Gastrocnemius medialis (tissue), 4 donors: Measurements from ENCODE around the gene DAGLA. TPM values are rescaled to one million over a fixed set of nuclear protein-coding genes. Genes with fewer than 3 reads are reported as not detected.
"Not testable (repeated sequence)": the region's sequence is repeated elsewhere in the genome, so short reads cannot be mapped to it uniquely, and the experiment has no call there.

Source experiments
- ATAC-seq, 2 donors: fragments of 150-250 bp; one replicate each; pipeline ENCODE4 v1.9.1; 2016
- DNase-seq, 2 donors: peaks; one replicate each; pipeline ENCODE4 v3.0.0-alpha.2; 2019
- H3K27ac ChIP-seq, 4 donors: fragments of 200-600 bp; sonication (generic); 1 replicate in 1 of 4; 2 replicates in 3 of 4; pipeline ENCODE4 v1.5.1; 2016 to 2018; ENCODE audit warnings: mild to moderate bottlenecking in 2 of 4, moderate library complexity in 1 of 4
- H3K27me3 ChIP-seq, 3 donors: fragments of 200-600 bp; sonication (generic) in 2 of 3; 1 replicate in 1 of 3; 2 replicates in 2 of 3; pipeline versions ENCODE4 v1.5.1 to v1.6.0; 2016 to 2019; ENCODE audit warnings: mild to moderate bottlenecking in 1 of 3, moderate library complexity in 1 of 3
- H3K36me3 ChIP-seq, 2 donors: fragments of 200-600 bp; sonication (generic) in 1 of 2; one replicate each; pipeline ENCODE4 v1.5.1; 2017 to 2018
- H3K4me1 ChIP-seq, 2 donors: fragments of 200-600 bp; sonication (generic) in 1 of 2; one replicate each; pipeline ENCODE4 v1.5.1; 2016 to 2017; ENCODE audit warnings: mild to moderate bottlenecking in 2 of 2
- H3K4me3 ChIP-seq, 4 donors: fragments of 200-600 bp; sonication (generic) in 3 of 4; 1 replicate in 1 of 4; 2 replicates in 3 of 4; pipeline ENCODE4 v1.5.1; 2016 to 2019; ENCODE audit warnings: mild to moderate bottlenecking in 2 of 4
- H3K9me3 ChIP-seq, 3 donors: fragments of 200-600 bp; sonication (generic) in 2 of 3; 1 replicate in 1 of 3; 2 replicates in 2 of 3; pipeline ENCODE4 v1.5.1; 2016 to 2019
- CTCF ChIP-seq, 5 experiments: fragments of 450-650 bp in 3 of 5; fragments of 200-600 bp in 2 of 5; sonication (generic) in 2 of 5; IDR thresholded peaks in 4 of 5; conservative IDR thresholded peaks in 1 of 5; 1 replicate in 4 of 5; 2 replicates in 1 of 5; pipeline ENCODE4 v1.5.1; 2016 to 2019; ENCODE audit warnings: antibody characterized with exemption in 5 of 5, mild to moderate bottlenecking in 3 of 5, moderate library complexity in 3 of 5
- POLR2A ChIP-seq, 2 donors: fragments of 450-650 bp; IDR thresholded peaks; one replicate each; pipeline ENCODE4 v1.6.1; 2017; ENCODE audit warnings: antibody characterized with exemption in 2 of 2, mild to moderate bottlenecking in 2 of 2, moderate library complexity in 2 of 2
- in situ Hi-C, 4 donors: fragments of 200-750 bp; cut with MboI; loops; one replicate each; pipeline versions ENCODE4 v1.15.0 to v1.8.0; 2017; ENCODE audit warnings: low sequenced_read_pairs in 4 of 4
- intact Hi-C: fragments of 100-400 bp; cut with DNase I; formaldehyde crosslinking; loops from one replicate; pipeline ENCODE4 v1.15.1; 2023; ENCODE audit warnings: low total_unique reads
- total RNA-seq, 4 donors: library from RNA; depleted of rRNA; stranded (reverse); fragments of >200 nt; gene quantifications; one replicate each; pipeline versions ENCODE4 v1.1.0 to v1.2.3, GENCODE V29; 2016

The DAGLA gene
- total RNA-seq, 4 donors from 2014 or later: 0.58 to 5.5 (median 2.9) TPM

DNA sequence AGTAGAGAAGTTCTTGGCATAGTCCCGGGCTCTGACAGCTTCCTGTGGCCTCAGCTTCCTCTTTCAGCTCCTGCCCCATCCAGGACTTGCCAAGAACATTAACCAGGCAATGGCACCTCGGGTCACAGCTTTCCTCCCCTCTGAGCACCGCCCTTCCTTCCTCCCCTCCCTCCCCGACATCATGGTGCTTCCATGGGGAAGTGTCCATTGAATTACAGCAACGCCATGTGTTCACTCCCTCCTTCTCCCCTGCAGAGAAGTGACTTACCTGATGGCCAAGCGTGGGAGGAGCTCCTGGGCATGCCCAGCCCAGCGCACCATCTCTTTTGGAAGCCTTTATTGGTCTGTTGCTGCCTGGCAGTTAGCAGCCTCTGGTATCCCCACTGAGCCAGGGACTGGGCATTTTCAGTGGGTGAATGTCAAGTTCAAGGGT, 25.8 kb upstream of the DAGLA start:
- Histone ChIP-seq H3K4me1 (peaks cover 6% of the 10 kb centered on the region in 2 donors), H3K9me3 (no peaks in the 10 kb centered on the region), H3K4me3 (no peak overlapping the region), H3K27me3 (no peaks in the 10 kb centered on the region), H3K36me3 (no peaks in the 10 kb centered on the region), H3K27ac (no peak overlapping the region)
- in situ Hi-C loops (no loop called here), intact Hi-C loops (no loop called here)
- no peak for ATAC-seq
- DNase-seq: peak; percentile 22 to 56
- TF ChIP-seq POLR2A (IDR thresholded peaks at IDR 0.05) (no peak), CTCF (IDR thresholded peaks at IDR 0.05 in 4 of 5, conservative IDR thresholded peaks at IDR 0.05 in 1 of 5) (no peak)

- H3K4me1 ChIP-seq, H3K27ac ChIP-seq, H3K27me3 ChIP-seq, H3K9me3 ChIP-seq, H3K4me3 ChIP-seq, H3K36me3 ChIP-seq, ATAC-seq, intact Hi-C loops, DNase-seq, in situ Hi-C loops: not testable (repeated sequence)
These were observed 24.7 kb upstream of the DAGLA start for GRCh38 chr11:61655266-61656159.

DNA sequence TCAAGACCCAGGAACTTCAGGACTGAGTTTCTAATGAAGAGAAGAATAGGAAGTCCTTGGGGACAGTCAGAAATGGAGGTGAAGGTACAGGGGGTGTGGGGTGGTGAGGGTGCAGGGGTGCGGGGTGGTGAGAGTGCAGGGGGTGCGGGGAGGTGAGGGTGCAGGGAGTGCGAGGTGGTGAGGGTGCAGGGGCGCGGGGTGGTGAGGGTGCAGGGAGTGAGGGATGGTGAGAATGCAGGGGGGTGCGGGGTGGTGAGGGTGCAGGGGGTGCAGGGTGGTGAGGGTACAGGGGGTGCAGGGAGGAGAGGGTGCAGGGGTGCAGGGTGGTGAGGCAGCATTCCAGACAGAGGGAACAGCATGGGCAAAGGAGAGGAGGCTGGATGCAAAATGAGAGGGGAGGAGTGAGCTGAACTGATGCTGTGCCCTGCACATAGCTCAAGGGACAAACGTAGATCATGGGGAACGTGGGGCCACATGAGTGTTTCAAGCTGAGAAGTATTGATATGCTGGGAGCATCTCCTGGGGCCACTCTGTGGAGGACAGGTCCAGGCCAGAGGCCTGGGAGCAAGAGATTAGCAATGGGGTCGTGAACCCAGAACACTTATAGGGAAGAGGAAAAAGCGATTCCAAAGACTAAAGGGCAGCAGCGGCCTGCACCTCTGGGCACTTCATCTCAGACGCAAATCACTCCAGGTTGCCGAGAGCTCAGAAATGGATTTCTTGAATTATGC, 23.7 kb upstream of the DAGLA start:
- in situ Hi-C loops: no loop called here

DNA sequence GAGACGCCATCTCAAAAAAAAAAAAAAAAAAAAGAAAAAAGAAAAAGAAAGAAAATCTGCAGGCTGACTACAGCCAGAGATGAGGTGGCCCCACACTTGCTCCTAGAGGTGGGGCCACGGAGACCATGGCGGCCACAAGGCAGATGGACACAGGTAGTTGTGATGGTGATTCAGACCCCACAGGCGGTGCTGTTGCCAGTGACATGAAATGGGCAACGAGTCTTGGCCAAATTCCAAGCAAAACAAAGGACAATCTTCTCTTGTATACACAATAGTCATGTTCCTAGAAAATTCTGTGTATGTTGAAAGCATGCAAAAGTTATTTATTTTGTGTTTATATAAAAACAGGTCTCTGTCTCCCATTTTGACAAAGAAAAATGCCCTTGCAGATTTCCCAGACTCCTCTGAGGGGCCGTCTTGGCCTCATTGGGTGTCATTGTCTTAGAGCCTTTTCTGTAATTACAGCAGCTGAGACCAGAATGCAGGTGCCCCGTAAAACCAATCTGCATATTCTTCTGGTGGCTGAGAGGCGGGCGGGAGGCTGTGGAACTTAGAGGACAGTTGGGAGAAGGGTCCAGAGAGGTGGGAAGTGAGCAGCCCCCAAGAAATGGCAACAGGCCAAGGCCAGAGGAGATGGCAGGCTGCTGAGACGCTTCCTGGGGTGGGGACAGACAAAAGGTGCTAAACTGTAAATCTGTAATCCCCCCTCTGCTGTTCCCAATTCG, 22.5 kb upstream of the DAGLA start:
- no peaks in the 10 kb centered on the region for H3K27me3 ChIP-seq
- no peak for TF ChIP-seq POLR2A (IDR thresholded peaks at IDR 0.05)
- no peak for TF ChIP-seq CTCF (IDR thresholded peaks at IDR 0.05 in 4 of 5, conservative IDR thresholded peaks at IDR 0.05 in 1 of 5)
- H3K4me3 ChIP-seq: no peak overlapping the region
- ATAC-seq (no peak), DNase-seq (no peak)
- intact Hi-C loops: no loop called here
- in situ Hi-C loops: no loop called here
- H3K27ac ChIP-seq: no peak overlapping the region
- no peaks in the 10 kb centered on the region for H3K9me3 ChIP-seq
- no peaks in the 10 kb centered on the region for H3K36me3 ChIP-seq
- H3K4me1 ChIP-seq: peaks cover 0 to 3% of the 10 kb centered on the region in 2 donors

More for the DNA sequence above, 23.7 kb upstream of the DAGLA start:
- peaks cover 5 to 6% of the 10 kb centered on the region in 2 donors for H3K4me1 ChIP-seq
- no peak overlapping the region for H3K4me3 ChIP-seq
- H3K36me3 ChIP-seq: no peaks in the 10 kb centered on the region
- no peak for DNase-seq
- TF ChIP-seq CTCF (IDR thresholded peaks at IDR 0.05 in 4 of 5, conservative IDR thresholded peaks at IDR 0.05 in 1 of 5) (no peak), POLR2A (IDR thresholded peaks at IDR 0.05) (no peak)
- no peak for ATAC-seq
- intact Hi-C loops: no loop called here
- H3K9me3 ChIP-seq: no peaks in the 10 kb centered on the region
- H3K27ac ChIP-seq: no peak overlapping the region
- H3K27me3 ChIP-seq: no peaks in the 10 kb centered on the region
